Esophagus muscularis mucosa (tissue), 4 donors: ENCODE measurements around the gene ITPR2. TPM values are rescaled to one million over a fixed set of nuclear protein-coding genes. Genes with fewer than 3 reads are reported as not detected.

Experiments used
- DNase-seq: peaks from one replicate; pipeline ENCODE4 v3.0.0-alpha.2; 2017; ENCODE audit errors: extremely low spot score
- H3K27ac ChIP-seq, 4 donors: fragments of 200-600 bp; sonication (generic); replicated peaks in 1 of 4; 1 replicate in 3 of 4; 2 replicates in 1 of 4; pipeline ENCODE4 v1.5.1; 2016 to 2019; ENCODE audit warnings: mild to moderate bottlenecking in 1 of 4
- H3K27me3 ChIP-seq, 4 donors: fragments of 200-600 bp; sonication (generic); one replicate each; pipeline versions ENCODE4 v1.5.1 to v1.6.0; 2016 to 2019
- H3K36me3 ChIP-seq, 4 donors: fragments of 200-600 bp; sonication (generic); one replicate each; pipeline ENCODE4 v1.5.1; 2016 to 2019
- H3K4me1 ChIP-seq, 4 donors: fragments of 200-600 bp; sonication (generic); one replicate each; pipeline ENCODE4 v1.5.1; 2016 to 2019
- H3K4me3 ChIP-seq, 4 donors: fragments of 200-600 bp; sonication (generic); 1 replicate in 2 of 4; 2 replicates in 2 of 4; pipeline ENCODE4 v1.5.1; 2016 to 2019; ENCODE audit warnings: mild to moderate bottlenecking in 4 of 4, moderate library complexity in 1 of 4
- H3K9me3 ChIP-seq, 4 donors: fragments of 200-600 bp; sonication (generic); 1 replicate in 3 of 4; 2 replicates in 1 of 4; pipeline ENCODE4 v1.5.1; 2016 to 2019
- EP300 ChIP-seq: sonication (generic); formaldehyde crosslinking; IDR thresholded peaks from one replicate; pipeline ENCODE4 v1.6.1; 2017; ENCODE audit warnings: antibody characterized with exemption
- POLR2A ChIP-seq: fragments of 450-650 bp; IDR thresholded peaks from one replicate; pipeline ENCODE4 v1.6.1; 2017; ENCODE audit warnings: antibody characterized with exemption, moderate library complexity, mild to moderate bottlenecking, low read depth
- POLR2AphosphoS5 ChIP-seq, 2 donors: sonication (generic); formaldehyde crosslinking; IDR thresholded peaks; one replicate each; pipeline ENCODE4 v1.6.1; 2017; ENCODE audit warnings: antibody characterized with exemption in 2 of 2
- WGBS: methylation state at CpG from one replicate; pipeline ENCODE4 v1.1.5; 2018; 5-methylcytosine and 5-hydroxymethylcytosine counted together
- intact Hi-C: fragments of 100-400 bp; cut with DNase I; formaldehyde crosslinking; loops from one replicate; pipeline ENCODE4 v1.15.1; 2023
- total RNA-seq, 4 donors: library from RNA; depleted of rRNA; stranded (reverse); fragments of >200 nt; gene quantifications; one replicate each; pipeline versions ENCODE4 v1.1.0 to v1.2.1, GENCODE V29; 2016
- TF ChIP-seq, protein P1 (sequence below), 3 experiments: fragments of 200-600 bp in 2 of 3; fragments of 450-650 bp in 1 of 3; sonication (generic) in 2 of 3; IDR thresholded peaks; one replicate each; pipeline ENCODE4 v1.5.1; 2017 to 2019; ENCODE audit warnings: antibody characterized with exemption in 3 of 3, mild to moderate bottlenecking in 2 of 3, moderate library complexity in 1 of 3

The ITPR2 gene
- total RNA-seq, 4 donors from 2014 or later: 23.7 to 26.6 (median 25.4) TPM

DNA sequence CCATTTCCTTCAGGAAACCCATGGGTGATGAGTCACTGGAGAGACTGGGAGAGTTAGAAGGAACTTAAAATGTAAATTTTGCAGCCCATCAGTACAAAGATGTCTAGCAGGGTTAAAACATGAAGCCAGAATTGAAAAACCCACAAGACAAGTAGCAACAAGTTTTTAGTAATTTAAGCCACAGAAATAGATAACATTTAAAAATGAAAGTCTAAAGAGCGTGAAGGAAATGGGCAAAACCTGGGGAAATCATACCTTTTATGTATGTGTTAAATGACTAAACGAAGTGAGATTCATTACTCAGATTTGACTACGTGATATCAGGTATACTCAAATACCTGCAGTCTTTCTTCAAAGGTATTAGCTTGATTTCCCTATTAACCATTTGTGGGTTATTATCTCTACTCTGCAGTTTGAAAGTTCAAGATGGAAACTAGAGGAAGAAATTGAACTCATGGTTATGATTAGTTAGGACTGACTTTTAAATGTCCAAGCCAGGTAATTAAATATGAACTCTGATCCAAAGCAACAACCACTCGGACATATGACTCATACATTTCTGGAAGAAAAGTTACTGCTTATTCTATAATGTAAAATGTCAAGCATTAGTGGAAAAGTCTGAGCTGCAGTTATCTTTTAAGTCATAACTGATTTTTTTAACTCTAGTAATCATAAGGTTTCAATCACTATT lies 84.1 kb downstream of the ITPR2 start:
- Histone ChIP-seq H3K9me3 (no peaks in the 10 kb centered on the region), H3K36me3 (no peaks in the 10 kb centered on the region), H3K27ac (no peak overlapping the region), H3K4me1 (peaks cover 0 to 17% (median 5%) of the 10 kb centered on the region in 4 donors), H3K4me3 (no peak overlapping the region), H3K27me3 (no peaks in the 10 kb centered on the region)
- TF ChIP-seq, protein P1, sequence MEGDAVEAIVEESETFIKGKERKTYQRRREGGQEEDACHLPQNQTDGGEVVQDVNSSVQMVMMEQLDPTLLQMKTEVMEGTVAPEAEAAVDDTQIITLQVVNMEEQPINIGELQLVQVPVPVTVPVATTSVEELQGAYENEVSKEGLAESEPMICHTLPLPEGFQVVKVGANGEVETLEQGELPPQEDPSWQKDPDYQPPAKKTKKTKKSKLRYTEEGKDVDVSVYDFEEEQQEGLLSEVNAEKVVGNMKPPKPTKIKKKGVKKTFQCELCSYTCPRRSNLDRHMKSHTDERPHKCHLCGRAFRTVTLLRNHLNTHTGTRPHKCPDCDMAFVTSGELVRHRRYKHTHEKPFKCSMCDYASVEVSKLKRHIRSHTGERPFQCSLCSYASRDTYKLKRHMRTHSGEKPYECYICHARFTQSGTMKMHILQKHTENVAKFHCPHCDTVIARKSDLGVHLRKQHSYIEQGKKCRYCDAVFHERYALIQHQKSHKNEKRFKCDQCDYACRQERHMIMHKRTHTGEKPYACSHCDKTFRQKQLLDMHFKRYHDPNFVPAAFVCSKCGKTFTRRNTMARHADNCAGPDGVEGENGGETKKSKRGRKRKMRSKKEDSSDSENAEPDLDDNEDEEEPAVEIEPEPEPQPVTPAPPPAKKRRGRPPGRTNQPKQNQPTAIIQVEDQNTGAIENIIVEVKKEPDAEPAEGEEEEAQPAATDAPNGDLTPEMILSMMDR (IDR thresholded peaks at IDR 0.05): no peak
- TF ChIP-seq POLR2A: no peak
- TF ChIP-seq EP300: no peak
- TF ChIP-seq POLR2AphosphoS5 (IDR thresholded peaks at IDR 0.05): no peak
- WGBS: 70% methylated on average over 4 of the region's 4 CpGs
- DNase-seq: no peak
- intact Hi-C loops: no loop called here

GRCh38 chr12:26748412-26748740 lies 84.6 kb downstream of the ITPR2 start:
- no peak overlapping the region for H3K27ac ChIP-seq
- TF ChIP-seq POLR2AphosphoS5 (IDR thresholded peaks at IDR 0.05): no peak
- TF ChIP-seq, protein P1 (IDR thresholded peaks at IDR 0.05): no peak
- TF ChIP-seq EP300: no peak
- TF ChIP-seq POLR2A: no peak
- intact Hi-C loops: no loop called here
- H3K27me3 ChIP-seq: no peaks in the 10 kb centered on the region
- WGBS: 93% methylated on average over 2 of the region's 2 CpGs
- no peaks in the 10 kb centered on the region for H3K9me3 ChIP-seq
- H3K4me1 ChIP-seq: peaks cover 0 to 17% (median 5%) of the 10 kb centered on the region in 4 donors
- H3K4me3 ChIP-seq: no peak overlapping the region
- DNase-seq: no peak
- H3K36me3 ChIP-seq: no peaks in the 10 kb centered on the region

DNA sequence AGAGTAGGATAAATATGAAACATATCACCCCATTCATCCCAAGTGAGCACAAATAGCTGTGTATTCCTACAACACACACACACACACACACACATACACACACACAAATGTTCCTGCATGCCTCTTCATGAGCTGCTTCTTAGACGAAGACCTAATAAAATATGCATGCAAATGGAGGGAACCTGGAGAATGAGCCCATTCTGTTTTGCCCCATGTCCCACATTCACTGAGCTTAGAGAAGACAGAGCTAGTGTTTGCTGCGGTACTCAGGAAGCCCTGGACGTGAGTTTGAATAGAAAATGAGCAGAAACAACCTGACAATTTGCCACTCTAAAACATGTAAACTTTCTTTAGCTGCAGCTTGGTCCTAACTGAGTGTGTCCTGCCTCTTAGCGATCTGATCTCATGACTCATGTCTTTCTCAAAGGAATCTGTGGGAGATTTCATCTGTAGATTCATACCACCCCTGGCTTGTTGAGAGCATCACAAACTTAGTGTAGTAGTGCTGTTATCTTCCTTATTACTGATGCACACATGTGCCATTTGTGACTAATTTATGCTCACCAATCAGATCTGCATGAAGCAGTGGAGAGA lies 86.8 kb downstream of the ITPR2 start:
- DNase-seq: no peak
- Histone ChIP-seq H3K4me1 (peaks cover 0 to 27% (median 14%) of the 10 kb centered on the region in 4 donors), H3K27ac (no peak overlapping the region), H3K9me3 (no peaks in the 10 kb centered on the region), H3K36me3 (no peaks in the 10 kb centered on the region), H3K4me3 (no peak overlapping the region), H3K27me3 (no peaks in the 10 kb centered on the region)
- TF ChIP-seq POLR2A (no peak), EP300 (no peak), POLR2AphosphoS5 (IDR thresholded peaks at IDR 0.05) (no peak)
- TF ChIP-seq, protein P1 (IDR thresholded peaks at IDR 0.05): no peak
- intact Hi-C loops: no loop called here
- 73% methylated on average over 4 of the region's 4 CpGs for WGBS

- Histone ChIP-seq H3K4me3 (no peak overlapping the region), H3K27ac (no peak overlapping the region), H3K27me3 (no peaks in the 10 kb centered on the region), H3K4me1 (peaks cover 0 to 28% (median 20%) of the 10 kb centered on the region in 4 donors), H3K9me3 (no peaks in the 10 kb centered on the region), H3K36me3 (no peaks in the 10 kb centered on the region)
- TF ChIP-seq, protein P1 (IDR thresholded peaks at IDR 0.05): no peak
- TF ChIP-seq POLR2A (no peak), POLR2AphosphoS5 (IDR thresholded peaks at IDR 0.05) (no peak), EP300 (no peak)
- 69% methylated on average over 8 of the region's 8 CpGs for WGBS
- DNase-seq: no peak
- intact Hi-C loops: no loop called here
Measured at GRCh38 chr12:26744697-26745440, 88.1 kb downstream of the ITPR2 start.
